HEK293T (cell line): ENCODE data around the gene AFTPH.

Source experiments
- CTCF ChIA-PET: fragments of 350-600 bp; formaldehyde crosslinking; extraction: SDS; loops from one replicate; lab custom pipeline; 2021; ENCODE audit warnings: antibody characterized with exemption, inconsistent platforms; lab: Yijun Ruan, JAX
- POLR2A ChIA-PET: fragments of 350-600 bp; formaldehyde crosslinking; extraction: SDS; loops from one replicate; lab custom pipeline; 2020; ENCODE audit warnings: antibody characterized with exemption, inconsistent platforms; lab: Yijun Ruan, JAX
- DNase-seq: peaks from one replicate; pipeline ENCODE4 v3.0.0; 2012; ENCODE audit warnings: mixed read lengths; ENCODE audit errors: extremely low spot score
- ARNT ChIP-seq: fragments of 450-650 bp; IDR thresholded peaks from 2 replicates; pipeline ENCODE4 v1.6.1; 2017; ENCODE audit warnings: mild to moderate bottlenecking
- BHLHE40 ChIP-seq: fragments of 450-650 bp; IDR thresholded peaks from 2 replicates; pipeline ENCODE4 v1.6.1; 2016; ENCODE audit warnings: mild to moderate bottlenecking, moderate library complexity, borderline replicate concordance
- CTBP1 ChIP-seq: fragments of 450-650 bp; IDR thresholded peaks from 2 replicates; pipeline ENCODE4 v1.6.1; 2016; ENCODE audit warnings: borderline replicate concordance
- ELF4 ChIP-seq: fragments of 450-650 bp; IDR thresholded peaks from 2 replicates; pipeline ENCODE4 v1.6.1; 2017; ENCODE audit warnings: antibody characterized with exemption
- FOXA1 ChIP-seq: fragments of 450-650 bp; IDR thresholded peaks from 2 replicates; pipeline ENCODE4 v1.6.1; 2016; ENCODE audit warnings: mild to moderate bottlenecking
- FOXK2 ChIP-seq: fragments of 450-650 bp; IDR thresholded peaks from 2 replicates; pipeline ENCODE4 v1.6.1; 2016; ENCODE audit warnings: mild to moderate bottlenecking
- FOXM1 ChIP-seq: fragments of 450-650 bp; IDR thresholded peaks from 2 replicates; pipeline ENCODE4 v1.6.1; 2017; ENCODE audit warnings: mild to moderate bottlenecking, borderline replicate concordance
- HDGF ChIP-seq: fragments of 450-650 bp; IDR thresholded peaks from 2 replicates; pipeline ENCODE4 v1.6.1; 2017; ENCODE audit warnings: antibody characterized with exemption, borderline replicate concordance
- L3MBTL2 ChIP-seq: fragments of 450-650 bp; conservative IDR thresholded peaks from 2 replicates; pipeline ENCODE4 v1.6.1; 2016; ENCODE audit warnings: mild to moderate bottlenecking
- LEF1 ChIP-seq: fragments of 450-650 bp; IDR thresholded peaks from 2 replicates; pipeline ENCODE4 v1.6.1; 2017; ENCODE audit warnings: mild to moderate bottlenecking, borderline replicate concordance
- NFRKB ChIP-seq: fragments of 450-650 bp; IDR thresholded peaks from 2 replicates; pipeline ENCODE4 v1.6.1; 2016; ENCODE audit warnings: mild to moderate bottlenecking, moderate library complexity
- PKNOX1 ChIP-seq: fragments of 450-650 bp; IDR thresholded peaks from 2 replicates; pipeline ENCODE4 v1.6.1; 2016
- SP1 ChIP-seq: fragments of 450-650 bp; IDR thresholded peaks from 2 replicates; pipeline ENCODE4 v1.6.1; 2017
- SUZ12 ChIP-seq: fragments of 450-650 bp; IDR thresholded peaks from 2 replicates; pipeline ENCODE4 v1.6.1; 2016; ENCODE audit warnings: mild to moderate bottlenecking
- TARDBP ChIP-seq: fragments of 450-650 bp; IDR thresholded peaks from 2 replicates; pipeline ENCODE4 v1.6.1; 2016
- ZNF384 ChIP-seq: fragments of 450-650 bp; IDR thresholded peaks from 2 replicates; pipeline ENCODE4 v1.6.1; 2016

The AFTPH gene

GRCh38 chr2:64587561-64587960, 63.4 kb downstream of the AFTPH start:
- DNase-seq, result no peak
- ChIA-PET POLR2A (interaction anchor here (0.8 kb wide), 1 partner anchor 257 kb away, joined by 3 read pairs; no protein-coding TSS in a partner anchor), CTCF (interaction anchor here (0.6 to 1.3 kb wide), 4 partner anchors 36 to 257 kb away, joined by 3 to 9 read pairs (median 4); no protein-coding TSS in a partner anchor)
- TF ChIP-seq FOXM1, result no peak
- no peak for TF ChIP-seq LEF1
- no peak for TF ChIP-seq BHLHE40
- no peak for TF ChIP-seq FOXK2
- TF ChIP-seq CTBP1, result no peak
- no peak for TF ChIP-seq TARDBP

GRCh38 chr2:64591188-64591587, 67.1 kb downstream of the AFTPH start:
- DNase-seq, result no peak
- ChIA-PET POLR2A (no interaction called here), CTCF (no interaction called here)
- TF ChIP-seq ARNT, result no peak
- TF ChIP-seq BHLHE40, result no peak
- no peak for TF ChIP-seq FOXA1
- TF ChIP-seq SP1, result no peak
- no peak for TF ChIP-seq TARDBP
- TF ChIP-seq L3MBTL2, result no peak
- TF ChIP-seq ELF4, result no peak
- TF ChIP-seq FOXK2, result no peak
- no peak for TF ChIP-seq NFRKB

- no peak for DNase-seq
- POLR2A ChIA-PET, result no interaction called here
- CTCF ChIA-PET, result no interaction called here
- TF ChIP-seq FOXM1 (no peak), NFRKB (no peak), FOXK2 (no peak), PKNOX1 (no peak), ELF4 (no peak), FOXA1 (no peak), TARDBP (no peak), SP1 (no peak), HDGF (no peak), L3MBTL2 (no peak)
Observed at GRCh38 chr2:64593035-64593655, 69.0 kb downstream of the AFTPH start.

- ChIA-PET POLR2A (no interaction called here), CTCF (interaction anchor here (0.6 to 0.7 kb wide), 3 partner anchors 262 to 352 kb away, joined by 3 to 6 read pairs (median 3); no protein-coding TSS in a partner anchor)
- no peak for DNase-seq
- no peak for TF ChIP-seq TARDBP
- TF ChIP-seq BHLHE40, result no peak
- no peak for TF ChIP-seq ARNT
- no peak for TF ChIP-seq LEF1
- TF ChIP-seq ZNF384, result no peak
- TF ChIP-seq L3MBTL2, result no peak
- no peak for TF ChIP-seq FOXK2
- TF ChIP-seq PKNOX1, result no peak
- no peak for TF ChIP-seq CTBP1
Observed at GRCh38 chr2:64594226-64594989, 70.3 kb downstream of the AFTPH start.

GRCh38 chr2:64595397-64596176, 71.5 kb downstream of the AFTPH start:
- TF ChIP-seq NFRKB (no peak), HDGF (no peak), ELF4 (no peak), L3MBTL2 (no peak), ZNF384 (no peak), CTBP1 (no peak), SP1 (no peak), FOXK2 (no peak), FOXA1 (no peak), PKNOX1 (no peak), ARNT (no peak), SUZ12 (no peak), LEF1 (no peak), TARDBP (no peak), BHLHE40 (no peak)
- POLR2A ChIA-PET, result no interaction called here
- no peak for DNase-seq
- CTCF ChIA-PET, result interaction anchor here (0.6 to 0.7 kb wide), 3 partner anchors 264 to 351 kb away, joined by 3 to 6 read pairs (median 3); no protein-coding TSS in a partner anchor
